ENCODE data around the gene PTPRR. TPM values are rescaled to one million over a fixed set of nuclear protein-coding genes. Genes with fewer than 3 reads are reported as not detected.

The PTPRR gene
- polyA plus RNA-seq, 2 of the 4 experiments (the other 2 are of a cell fraction): 0.13 to 0.15 TPM

DNA sequence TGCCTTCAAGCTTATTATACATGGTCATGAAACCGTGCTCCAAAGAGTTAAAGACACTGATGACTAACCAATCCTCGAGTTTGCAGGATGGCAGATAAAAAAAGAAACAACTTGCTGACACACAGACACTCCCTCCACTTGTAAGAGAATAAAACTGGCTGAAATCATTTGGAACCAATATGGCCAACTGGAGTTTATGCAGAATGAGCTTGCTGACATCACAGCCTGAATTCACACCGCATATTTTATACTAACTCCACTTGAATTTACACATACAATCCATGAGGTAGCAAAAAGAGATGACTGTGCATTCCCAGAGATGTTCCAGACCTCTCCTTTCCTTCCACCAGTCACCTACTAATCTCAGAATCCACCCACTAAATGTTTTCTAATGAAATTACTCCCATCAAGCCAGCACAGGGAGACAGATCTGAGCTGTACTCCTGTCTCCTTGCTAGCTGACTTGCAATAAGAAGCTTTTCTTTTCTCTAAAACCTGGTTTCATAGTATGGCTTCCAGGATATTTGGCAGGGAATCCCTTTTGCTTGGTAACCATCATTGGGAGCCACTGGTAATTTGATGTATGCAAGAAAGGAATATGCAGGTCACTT is 15.8 kb upstream of the PTPRR start:
- Histone ChIP-seq H3K27ac (no peak overlapping the region), H3K4me3 (no peak overlapping the region), H3K9me3 (no peaks in the 10 kb centered on the region), H3K4me1 (no peaks in the 10 kb centered on the region), H3K4me2 (no peak overlapping the region)
- 2% methylated on average over 3 of the region's 3 CpGs for WGBS (ENCODE audit: missing lambda C conversion rate)
- POLR2A ChIA-PET: no interaction called here
- CTCF ChIA-PET: no interaction called here
- TF ChIP-seq NFE2L2 (conservative IDR thresholded peaks at IDR 0.05; ENCODE audit: low read length) (no peak), CEBPB (IDR thresholded peaks at IDR 0.05) (no peak), EHF (CRISPR knock-in tag; IDR thresholded peaks at IDR 0.05) (no peak), FOSL2 (IDR thresholded peaks at IDR 0.05) (no peak), FOSL2 (CRISPR knock-in tag; IDR thresholded peaks at IDR 0.05) (no peak), KDM1A (IDR thresholded peaks at IDR 0.05; ENCODE audit: low read depth) (no peak), CBX8 (IDR thresholded peaks at IDR 0.05) (no peak), RAD21 (conservative IDR thresholded peaks at IDR 0.05 in 1 of 2, IDR thresholded peaks at IDR 0.05 in 1 of 2) (no peak), BHLHE40 (IDR thresholded peaks at IDR 0.05; ENCODE audit: low read depth, low read length) (no peak), JUN (IDR thresholded peaks at IDR 0.05) (no peak), HDAC2 (IDR thresholded peaks at IDR 0.05) (no peak), TFCP2L1 (CRISPR knock-in tag; IDR thresholded peaks at IDR 0.05) (no peak), FOXS1 (CRISPR knock-in tag; IDR thresholded peaks at IDR 0.05) (no peak)
- TF ChIP-seq, protein P1, sequence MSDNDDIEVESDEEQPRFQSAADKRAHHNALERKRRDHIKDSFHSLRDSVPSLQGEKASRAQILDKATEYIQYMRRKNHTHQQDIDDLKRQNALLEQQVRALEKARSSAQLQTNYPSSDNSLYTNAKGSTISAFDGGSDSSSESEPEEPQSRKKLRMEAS (IDR thresholded peaks at IDR 0.05): no peak
- TF ChIP-seq, protein P2, sequence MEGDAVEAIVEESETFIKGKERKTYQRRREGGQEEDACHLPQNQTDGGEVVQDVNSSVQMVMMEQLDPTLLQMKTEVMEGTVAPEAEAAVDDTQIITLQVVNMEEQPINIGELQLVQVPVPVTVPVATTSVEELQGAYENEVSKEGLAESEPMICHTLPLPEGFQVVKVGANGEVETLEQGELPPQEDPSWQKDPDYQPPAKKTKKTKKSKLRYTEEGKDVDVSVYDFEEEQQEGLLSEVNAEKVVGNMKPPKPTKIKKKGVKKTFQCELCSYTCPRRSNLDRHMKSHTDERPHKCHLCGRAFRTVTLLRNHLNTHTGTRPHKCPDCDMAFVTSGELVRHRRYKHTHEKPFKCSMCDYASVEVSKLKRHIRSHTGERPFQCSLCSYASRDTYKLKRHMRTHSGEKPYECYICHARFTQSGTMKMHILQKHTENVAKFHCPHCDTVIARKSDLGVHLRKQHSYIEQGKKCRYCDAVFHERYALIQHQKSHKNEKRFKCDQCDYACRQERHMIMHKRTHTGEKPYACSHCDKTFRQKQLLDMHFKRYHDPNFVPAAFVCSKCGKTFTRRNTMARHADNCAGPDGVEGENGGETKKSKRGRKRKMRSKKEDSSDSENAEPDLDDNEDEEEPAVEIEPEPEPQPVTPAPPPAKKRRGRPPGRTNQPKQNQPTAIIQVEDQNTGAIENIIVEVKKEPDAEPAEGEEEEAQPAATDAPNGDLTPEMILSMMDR (IDR thresholded peaks at IDR 0.05): no peak
- TF ChIP-seq, protein P3, sequence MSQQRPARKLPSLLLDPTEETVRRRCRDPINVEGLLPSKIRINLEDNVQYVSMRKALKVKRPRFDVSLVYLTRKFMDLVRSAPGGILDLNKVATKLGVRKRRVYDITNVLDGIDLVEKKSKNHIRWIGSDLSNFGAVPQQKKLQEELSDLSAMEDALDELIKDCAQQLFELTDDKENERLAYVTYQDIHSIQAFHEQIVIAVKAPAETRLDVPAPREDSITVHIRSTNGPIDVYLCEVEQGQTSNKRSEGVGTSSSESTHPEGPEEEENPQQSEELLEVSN (IDR thresholded peaks at IDR 0.05; ENCODE audit: borderline replicate concordance, low read depth): no peak
- TF ChIP-seq, protein P4, sequence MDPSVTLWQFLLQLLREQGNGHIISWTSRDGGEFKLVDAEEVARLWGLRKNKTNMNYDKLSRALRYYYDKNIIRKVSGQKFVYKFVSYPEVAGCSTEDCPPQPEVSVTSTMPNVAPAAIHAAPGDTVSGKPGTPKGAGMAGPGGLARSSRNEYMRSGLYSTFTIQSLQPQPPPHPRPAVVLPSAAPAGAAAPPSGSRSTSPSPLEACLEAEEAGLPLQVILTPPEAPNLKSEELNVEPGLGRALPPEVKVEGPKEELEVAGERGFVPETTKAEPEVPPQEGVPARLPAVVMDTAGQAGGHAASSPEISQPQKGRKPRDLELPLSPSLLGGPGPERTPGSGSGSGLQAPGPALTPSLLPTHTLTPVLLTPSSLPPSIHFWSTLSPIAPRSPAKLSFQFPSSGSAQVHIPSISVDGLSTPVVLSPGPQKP (IDR thresholded peaks at IDR 0.05; ENCODE audit: low read depth, low read length): no peak
- FAIRE-seq (no peak), ATAC-seq (no peak), DNase-seq (ENCODE audit: low read depth in 1 of 2, low spot score in 1 of 2) (no peak)

DNA sequence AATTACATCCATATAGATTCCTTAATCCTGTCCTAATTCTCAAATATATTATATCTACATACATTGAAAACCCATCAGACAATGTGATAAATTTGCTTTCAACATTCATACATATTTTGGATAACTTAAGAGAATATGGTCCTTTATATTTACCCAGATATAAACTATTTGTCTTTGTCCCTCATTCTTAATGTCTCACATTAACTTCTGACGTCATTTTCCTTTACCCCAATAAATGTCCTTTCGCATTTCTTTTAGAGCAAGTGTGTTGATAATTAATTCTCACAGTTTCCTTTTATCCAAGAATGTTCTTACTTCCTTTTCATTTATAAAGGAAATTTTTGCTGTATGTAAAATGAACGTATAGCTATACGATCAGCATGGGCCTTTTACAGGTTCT is 12.6 kb upstream of the PTPRR start:
- WGBS (ENCODE audit: missing lambda C conversion rate): 59% methylated on average over 4 of the region's 4 CpGs
- no peak for TF ChIP-seq KDM1A (IDR thresholded peaks at IDR 0.05; ENCODE audit: low read depth)
- no peak for TF ChIP-seq HOXB13 (CRISPR knock-in tag; IDR thresholded peaks at IDR 0.05; ENCODE audit: low read depth)
- no peak for TF ChIP-seq CEBPB (IDR thresholded peaks at IDR 0.05)
- no peak for TF ChIP-seq JUNB (IDR thresholded peaks at IDR 0.05)
- TF ChIP-seq, protein P5, sequence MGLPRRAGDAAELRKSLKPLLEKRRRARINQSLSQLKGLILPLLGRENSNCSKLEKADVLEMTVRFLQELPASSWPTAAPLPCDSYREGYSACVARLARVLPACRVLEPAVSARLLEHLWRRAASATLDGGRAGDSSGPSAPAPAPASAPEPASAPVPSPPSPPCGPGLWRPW (IDR thresholded peaks at IDR 0.05): no peak

DNA sequence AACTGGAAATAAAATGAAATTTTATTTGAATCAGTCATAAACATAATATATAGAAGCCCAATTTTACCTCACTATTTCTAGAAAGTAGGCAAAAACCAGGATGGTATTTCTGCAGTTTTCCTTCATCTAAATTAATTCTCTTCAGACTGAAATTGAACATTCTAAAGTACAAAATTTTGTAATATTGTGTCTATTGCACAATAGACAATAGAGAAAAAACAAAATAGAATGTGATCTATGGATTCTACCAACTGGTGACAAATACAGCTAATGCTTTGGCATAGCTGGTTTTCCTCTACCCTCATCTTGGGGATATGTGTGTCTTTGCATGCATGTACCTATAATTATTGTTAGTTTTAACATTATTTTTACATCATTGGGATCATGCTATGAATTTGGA is 8.5 kb upstream of the PTPRR start:
- ChIA-PET POLR2A (no interaction called here), CTCF (no interaction called here)
- Histone ChIP-seq H3K27ac (no peak overlapping the region), H3K9me3 (no peaks in the 10 kb centered on the region), H3K4me3 (no peak overlapping the region), H3K4me1 (no peaks in the 10 kb centered on the region), H3K4me2 (no peak overlapping the region)
- FAIRE-seq: no peak
- no peak for DNase-seq (ENCODE audit: low read depth in 1 of 2, low spot score in 1 of 2)
- no peak for ATAC-seq
- TF ChIP-seq, protein P6, sequence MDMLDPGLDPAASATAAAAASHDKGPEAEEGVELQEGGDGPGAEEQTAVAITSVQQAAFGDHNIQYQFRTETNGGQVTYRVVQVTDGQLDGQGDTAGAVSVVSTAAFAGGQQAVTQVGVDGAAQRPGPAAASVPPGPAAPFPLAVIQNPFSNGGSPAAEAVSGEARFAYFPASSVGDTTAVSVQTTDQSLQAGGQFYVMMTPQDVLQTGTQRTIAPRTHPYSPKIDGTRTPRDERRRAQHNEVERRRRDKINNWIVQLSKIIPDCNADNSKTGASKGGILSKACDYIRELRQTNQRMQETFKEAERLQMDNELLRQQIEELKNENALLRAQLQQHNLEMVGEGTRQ (IDR thresholded peaks at IDR 0.05): no peak
- TF ChIP-seq KDM5A (IDR thresholded peaks at IDR 0.05) (no peak), POLR2AphosphoS2 (conservative IDR thresholded peaks at IDR 0.05; ENCODE audit: low read length) (no peak), TFCP2L1 (CRISPR knock-in tag; IDR thresholded peaks at IDR 0.05) (no peak), EHMT2 (IDR thresholded peaks at IDR 0.05; ENCODE audit: low read depth) (no peak), JUNB (IDR thresholded peaks at IDR 0.05) (no peak), FOSB (CRISPR knock-in tag; IDR thresholded peaks at IDR 0.05) (no peak)

More for the DNA sequence above, 12.6 kb upstream of the PTPRR start:
- Histone ChIP-seq H3K9me3 (no peaks in the 10 kb centered on the region), H3K4me1 (no peaks in the 10 kb centered on the region), H3K4me3 (no peak overlapping the region), H3K4me2 (no peak overlapping the region), H3K27ac (no peak overlapping the region)
- ChIA-PET CTCF (no interaction called here), POLR2A (no interaction called here)
- ATAC-seq: no peak
- DNase-seq (ENCODE audit: low read depth in 1 of 2, low spot score in 1 of 2): no peak
- FAIRE-seq: no peak
